SK-N-SH (cell line): ENCODE data around the gene IGF1R.

ENCODE experiments used
- CTCF ChIP-seq: fragments of 200-600 bp; sonication (generic); IDR thresholded peaks from 2 replicates; pipeline ENCODE4 v1.6.1; 2017; ENCODE audit warnings: antibody characterized with exemption, mild to moderate bottlenecking, moderate library complexity
- EZH2phosphoT487 ChIP-seq: fragments of 200-600 bp; sonication (generic); IDR thresholded peaks from 2 replicates; pipeline ENCODE4 v1.6.1; 2017; ENCODE audit warnings: low read depth, mixed run types, mild to moderate bottlenecking, antibody characterized with exemption, moderate library complexity, borderline replicate concordance
- GABPA ChIP-seq: IDR thresholded peaks from 2 replicates; pipeline ENCODE4 v1.4.0; 2012; ENCODE audit warnings: low read depth, mild to moderate bottlenecking
- IRF3 ChIP-seq: fragments of 150-350 bp; IDR thresholded peaks from 2 replicates; pipeline ENCODE4 v1.6.1; 2016; ENCODE audit warnings: mild to moderate bottlenecking, low read depth, low read length
- JUND ChIP-seq: IDR thresholded peaks from 2 replicates; pipeline ENCODE4 v1.4.0; 2012
- POLR2AphosphoS5 ChIP-seq: IDR thresholded peaks from 2 replicates; pipeline ENCODE4 v1.6.1; 2012; ENCODE audit warnings: low read depth, low read length
- TAF1 ChIP-seq: IDR thresholded peaks from 2 replicates; pipeline ENCODE4 v1.6.1; 2012; ENCODE audit warnings: low read depth, mild to moderate bottlenecking, low read length, moderate library complexity, borderline replicate concordance
- YY1 ChIP-seq: IDR thresholded peaks from 2 replicates; pipeline ENCODE4 v1.4.0; 2012; ENCODE audit warnings: low read depth, mild to moderate bottlenecking
- TF ChIP-seq, protein P1 (sequence below): IDR thresholded peaks from 2 replicates; pipeline ENCODE4 v1.4.0; 2012; ENCODE audit warnings: low read depth
- TF ChIP-seq, protein P2 (sequence below): IDR thresholded peaks from 2 replicates; pipeline ENCODE4 v1.4.0; 2012; ENCODE audit warnings: low read depth, borderline replicate concordance
- TF ChIP-seq, protein P3 (sequence below): fragments of 150-350 bp; IDR thresholded peaks from 2 replicates; pipeline ENCODE4 v1.6.1; 2017; ENCODE audit warnings: antibody characterized with exemption, low read length, low read depth, borderline replicate concordance

- TF ChIP-seq JUND (no peak), CTCF (no peak), GABPA (no peak), POLR2AphosphoS5 (no peak), TAF1 (no peak), IRF3 (no peak), EZH2phosphoT487 (no peak), YY1 (no peak)
- TF ChIP-seq, protein P1, sequence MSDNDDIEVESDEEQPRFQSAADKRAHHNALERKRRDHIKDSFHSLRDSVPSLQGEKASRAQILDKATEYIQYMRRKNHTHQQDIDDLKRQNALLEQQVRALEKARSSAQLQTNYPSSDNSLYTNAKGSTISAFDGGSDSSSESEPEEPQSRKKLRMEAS = no peak
- TF ChIP-seq, protein P2, sequence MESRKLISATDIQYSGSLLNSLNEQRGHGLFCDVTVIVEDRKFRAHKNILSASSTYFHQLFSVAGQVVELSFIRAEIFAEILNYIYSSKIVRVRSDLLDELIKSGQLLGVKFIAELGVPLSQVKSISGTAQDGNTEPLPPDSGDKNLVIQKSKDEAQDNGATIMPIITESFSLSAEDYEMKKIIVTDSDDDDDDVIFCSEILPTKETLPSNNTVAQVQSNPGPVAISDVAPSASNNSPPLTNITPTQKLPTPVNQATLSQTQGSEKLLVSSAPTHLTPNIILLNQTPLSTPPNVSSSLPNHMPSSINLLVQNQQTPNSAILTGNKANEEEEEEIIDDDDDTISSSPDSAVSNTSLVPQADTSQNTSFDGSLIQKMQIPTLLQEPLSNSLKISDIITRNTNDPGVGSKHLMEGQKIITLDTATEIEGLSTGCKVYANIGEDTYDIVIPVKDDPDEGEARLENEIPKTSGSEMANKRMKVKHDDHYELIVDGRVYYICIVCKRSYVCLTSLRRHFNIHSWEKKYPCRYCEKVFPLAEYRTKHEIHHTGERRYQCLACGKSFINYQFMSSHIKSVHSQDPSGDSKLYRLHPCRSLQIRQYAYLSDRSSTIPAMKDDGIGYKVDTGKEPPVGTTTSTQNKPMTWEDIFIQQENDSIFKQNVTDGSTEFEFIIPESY = no peak
- TF ChIP-seq, protein P3, sequence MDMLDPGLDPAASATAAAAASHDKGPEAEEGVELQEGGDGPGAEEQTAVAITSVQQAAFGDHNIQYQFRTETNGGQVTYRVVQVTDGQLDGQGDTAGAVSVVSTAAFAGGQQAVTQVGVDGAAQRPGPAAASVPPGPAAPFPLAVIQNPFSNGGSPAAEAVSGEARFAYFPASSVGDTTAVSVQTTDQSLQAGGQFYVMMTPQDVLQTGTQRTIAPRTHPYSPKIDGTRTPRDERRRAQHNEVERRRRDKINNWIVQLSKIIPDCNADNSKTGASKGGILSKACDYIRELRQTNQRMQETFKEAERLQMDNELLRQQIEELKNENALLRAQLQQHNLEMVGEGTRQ = no peak
These were observed 257.8 kb downstream of the IGF1R start for GRCh38 chr15:98905963-98906711.
